Tibial nerve (tissue), 4 donors: ENCODE measurements around the gene RPL38. TPM values are rescaled to one million over a fixed set of nuclear protein-coding genes. Genes with fewer than 3 reads are reported as not detected.

Experiments used
- DNase-seq, 2 donors: peaks; one replicate each; pipeline ENCODE4 v3.0.0-alpha.2; 2019; ENCODE audit warnings: low spot score in 2 of 2
- H3K27ac ChIP-seq, 4 donors: fragments of 200-600 bp; sonication (generic) in 3 of 4; one replicate each; pipeline ENCODE4 v1.5.1; 2017 to 2019; ENCODE audit warnings: mild to moderate bottlenecking in 1 of 4
- H3K27me3 ChIP-seq, 2 donors: fragments of 200-600 bp; sonication (generic) in 1 of 2; one replicate each; pipeline versions ENCODE4 v1.5.1 to v1.6.0; 2017 to 2019
- H3K36me3 ChIP-seq, 3 donors: fragments of 200-600 bp; sonication (generic); one replicate each; pipeline ENCODE4 v1.5.1; 2018 to 2019
- H3K4me1 ChIP-seq, 4 donors: fragments of 200-600 bp; sonication (generic) in 3 of 4; one replicate each; pipeline ENCODE4 v1.5.1; 2017 to 2019
- H3K4me3 ChIP-seq, 4 donors: fragments of 200-600 bp; sonication (generic) in 3 of 4; one replicate each; pipeline ENCODE4 v1.5.1; 2017 to 2019; ENCODE audit warnings: mild to moderate bottlenecking in 1 of 4, moderate library complexity in 1 of 4
- H3K9me3 ChIP-seq, 4 donors: fragments of 200-600 bp; sonication (generic) in 3 of 4; one replicate each; pipeline ENCODE4 v1.5.1; 2017 to 2019
- EP300 ChIP-seq, 2 donors: sonication (generic); formaldehyde crosslinking; IDR thresholded peaks; one replicate each; pipeline ENCODE4 v1.6.1; 2017; ENCODE audit warnings: antibody characterized with exemption in 2 of 2, mild to moderate bottlenecking in 1 of 2
- POLR2A ChIP-seq, 2 donors: fragments of 450-650 bp; IDR thresholded peaks; one replicate each; pipeline ENCODE4 v1.6.1; 2017; ENCODE audit warnings: antibody characterized with exemption in 2 of 2, mild to moderate bottlenecking in 2 of 2, moderate library complexity in 2 of 2
- WGBS, 2 donors: methylation state at CpG; one replicate each; pipeline ENCODE4 v1.1.5; 2018; 5-methylcytosine and 5-hydroxymethylcytosine counted together
- total RNA-seq, 4 donors: library from RNA; depleted of rRNA; stranded (reverse); fragments of >200 nt; gene quantifications; one replicate each; pipeline ENCODE4 v1.1.0, GENCODE V29; 2016
- TF ChIP-seq, protein P1 (sequence below), 5 experiments: fragments of 200-600 bp in 3 of 5; fragments of 450-650 bp in 2 of 5; sonication (generic) in 3 of 5; IDR thresholded peaks; one replicate each; pipeline ENCODE4 v1.5.1; 2016 to 2019; ENCODE audit warnings: antibody characterized with exemption in 5 of 5, mild to moderate bottlenecking in 3 of 5, moderate library complexity in 2 of 5

Gene RPL38
- total RNA-seq, 4 donors from 2014 or later, result 284 to 366 (median 363) TPM

DNA sequence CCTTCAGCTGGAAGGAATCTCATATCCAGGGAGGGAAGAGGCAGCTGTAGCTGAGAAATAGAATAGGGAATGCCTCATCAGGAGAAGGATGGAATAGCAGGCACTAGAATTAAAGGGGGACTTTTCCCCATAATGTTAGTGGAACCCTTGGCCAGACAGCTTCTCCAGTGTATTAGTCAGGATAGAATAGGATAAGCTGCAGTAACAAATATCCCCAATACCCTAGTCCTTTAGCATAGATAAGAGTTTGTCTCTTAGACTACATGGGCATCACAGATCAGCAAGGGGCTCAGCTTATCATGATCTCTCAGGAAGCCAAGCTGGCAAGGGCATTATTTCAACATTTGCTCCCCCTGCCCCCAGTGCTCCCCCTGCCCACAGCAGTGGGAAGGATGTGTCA is 44.7 kb upstream of the RPL38 start:
- Histone ChIP-seq H3K36me3 (no peaks in the 10 kb centered on the region), H3K27me3 (no peaks in the 10 kb centered on the region), H3K27ac (no peak overlapping the region)

DNA sequence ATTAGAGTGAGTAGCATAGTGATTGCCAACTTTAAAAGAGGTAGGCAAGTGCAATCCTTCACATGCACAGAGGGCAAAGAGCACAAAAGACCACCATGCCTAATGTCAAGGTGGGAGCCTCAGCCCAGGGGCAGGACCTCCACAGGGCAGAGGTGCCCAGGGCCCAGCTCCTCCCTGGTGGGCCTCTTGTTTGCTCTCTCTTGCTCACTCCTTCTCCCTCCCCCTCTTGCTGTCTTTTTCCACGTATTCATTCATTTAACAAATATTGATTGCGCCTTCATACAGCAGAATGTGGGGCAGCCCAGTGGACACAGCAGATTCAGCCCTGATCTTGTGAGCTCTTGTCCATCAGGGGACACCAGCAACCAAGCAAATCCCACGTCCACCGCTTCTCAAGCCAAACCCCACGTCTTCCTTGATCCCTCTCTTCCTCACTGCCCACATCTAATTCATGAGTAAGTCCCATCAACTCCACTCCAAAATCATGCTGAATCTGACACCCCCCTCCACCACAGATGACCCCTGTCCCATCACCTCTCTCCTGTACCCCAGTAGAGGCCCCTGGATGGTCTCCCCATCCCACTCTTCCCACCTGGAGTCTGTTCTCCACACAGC is 44.1 kb upstream of the RPL38 start:
- whole genome bisulfite sequencing, 2 donors, result 91 to 92% methylated on average over 5 of the region's 5 CpGs

More for the DNA sequence above, 44.7 kb upstream of the RPL38 start:
- DNase-seq, result no peak
- no peaks in the 10 kb centered on the region for H3K4me1 ChIP-seq
- TF ChIP-seq EP300 (IDR thresholded peaks at IDR 0.05) (no peak), POLR2A (IDR thresholded peaks at IDR 0.05) (no peak)
- TF ChIP-seq, protein P1, sequence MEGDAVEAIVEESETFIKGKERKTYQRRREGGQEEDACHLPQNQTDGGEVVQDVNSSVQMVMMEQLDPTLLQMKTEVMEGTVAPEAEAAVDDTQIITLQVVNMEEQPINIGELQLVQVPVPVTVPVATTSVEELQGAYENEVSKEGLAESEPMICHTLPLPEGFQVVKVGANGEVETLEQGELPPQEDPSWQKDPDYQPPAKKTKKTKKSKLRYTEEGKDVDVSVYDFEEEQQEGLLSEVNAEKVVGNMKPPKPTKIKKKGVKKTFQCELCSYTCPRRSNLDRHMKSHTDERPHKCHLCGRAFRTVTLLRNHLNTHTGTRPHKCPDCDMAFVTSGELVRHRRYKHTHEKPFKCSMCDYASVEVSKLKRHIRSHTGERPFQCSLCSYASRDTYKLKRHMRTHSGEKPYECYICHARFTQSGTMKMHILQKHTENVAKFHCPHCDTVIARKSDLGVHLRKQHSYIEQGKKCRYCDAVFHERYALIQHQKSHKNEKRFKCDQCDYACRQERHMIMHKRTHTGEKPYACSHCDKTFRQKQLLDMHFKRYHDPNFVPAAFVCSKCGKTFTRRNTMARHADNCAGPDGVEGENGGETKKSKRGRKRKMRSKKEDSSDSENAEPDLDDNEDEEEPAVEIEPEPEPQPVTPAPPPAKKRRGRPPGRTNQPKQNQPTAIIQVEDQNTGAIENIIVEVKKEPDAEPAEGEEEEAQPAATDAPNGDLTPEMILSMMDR (IDR thresholded peaks at IDR 0.05), result no peak
- peaks cover 0 to 7% (median 0%) of the 10 kb centered on the region in 4 donors for H3K9me3 ChIP-seq
- no peak overlapping the region for H3K4me3 ChIP-seq

DNA sequence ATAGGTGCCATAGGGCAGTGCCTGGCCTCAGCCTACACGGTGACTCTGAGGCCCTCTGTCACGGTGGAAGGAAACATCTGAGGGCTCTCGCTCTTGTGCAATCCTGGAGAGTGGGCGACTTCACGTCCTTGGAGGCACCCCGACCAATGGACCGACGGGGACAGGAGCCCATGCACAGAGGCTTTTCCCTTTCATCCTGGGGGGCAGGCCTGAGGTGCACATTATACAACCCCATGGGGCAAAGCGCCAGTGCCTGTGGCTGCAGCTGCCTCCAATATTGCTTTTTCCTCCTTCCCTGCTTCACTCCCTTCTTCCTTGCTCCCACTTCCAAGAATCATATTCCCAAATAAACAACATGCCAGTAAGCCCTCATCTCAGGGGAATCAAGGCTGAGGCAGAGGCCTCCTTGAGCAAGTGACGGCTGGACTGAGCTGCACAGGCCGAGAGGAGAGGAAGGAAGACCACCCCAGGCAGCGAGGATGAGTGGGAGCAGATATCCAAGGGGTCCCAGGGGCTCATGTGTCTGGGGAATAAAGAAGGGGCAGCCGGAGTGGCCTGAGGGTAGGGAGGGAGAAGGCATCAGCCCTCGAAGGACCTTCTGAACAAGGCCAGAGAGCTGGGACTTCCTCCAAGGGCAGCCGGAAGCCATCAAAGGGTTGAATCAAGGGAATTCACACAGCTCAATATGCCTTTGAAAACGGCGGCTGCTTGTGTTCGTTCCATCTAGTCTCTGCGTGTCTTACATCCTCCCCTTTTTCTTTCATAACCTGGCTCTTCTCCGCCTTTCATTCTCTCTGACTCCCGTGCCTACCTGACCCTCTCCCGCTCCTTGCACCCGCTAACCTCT is 42.6 kb upstream of the RPL38 start:
- Histone ChIP-seq H3K27me3 (peaks cover 0 to 6% of the 10 kb centered on the region in 2 donors), H3K4me3 (no peak overlapping the region)
- no peak for DNase-seq

More for the DNA sequence above, 44.1 kb upstream of the RPL38 start:
- Histone ChIP-seq H3K27ac (no peak overlapping the region), H3K4me3 (no peak overlapping the region), H3K27me3 (peaks cover 0 to 2% of the 10 kb centered on the region in 2 donors), H3K9me3 (peaks cover 0 to 7% (median 0%) of the 10 kb centered on the region in 4 donors), H3K36me3 (no peaks in the 10 kb centered on the region), H3K4me1 (no peaks in the 10 kb centered on the region)
- TF ChIP-seq POLR2A (IDR thresholded peaks at IDR 0.05) (no peak), EP300 (IDR thresholded peaks at IDR 0.05) (no peak)
- TF ChIP-seq, protein P1 (IDR thresholded peaks at IDR 0.05), result no peak
- DNase-seq, result no peak

DNA sequence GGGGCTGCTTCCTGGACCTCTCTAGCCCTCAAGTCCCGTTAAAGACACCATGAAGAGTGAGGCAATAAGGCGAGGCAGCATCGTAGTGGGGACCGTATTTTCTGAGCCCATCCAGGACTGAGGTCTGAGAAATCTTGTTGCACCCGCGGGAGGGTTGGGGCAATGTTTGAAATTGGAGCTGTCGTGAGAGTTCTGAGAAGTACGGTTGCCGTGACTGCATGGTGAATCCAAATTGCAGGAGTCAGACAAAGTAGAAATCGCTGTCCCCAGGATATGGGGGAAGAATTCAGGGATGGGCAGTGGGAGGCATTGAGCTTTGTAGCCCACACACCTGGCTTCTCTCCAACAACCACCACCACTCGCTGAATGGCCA is 42.0 kb upstream of the RPL38 start:
- TF ChIP-seq, protein P1 (IDR thresholded peaks at IDR 0.05), result no peak
- TF ChIP-seq EP300 (IDR thresholded peaks at IDR 0.05) (no peak), POLR2A (IDR thresholded peaks at IDR 0.05) (no peak)
- 38 to 48% methylated on average over 11 of the region's 11 CpGs for WGBS, 2 donors
- Histone ChIP-seq H3K4me1 (no peaks in the 10 kb centered on the region), H3K36me3 (no peaks in the 10 kb centered on the region), H3K27ac (no peak overlapping the region), H3K27me3 (peaks cover 0 to 6% of the 10 kb centered on the region in 2 donors), H3K9me3 (peaks cover 0 to 10% (median 0%) of the 10 kb centered on the region in 4 donors), H3K4me3 (no peak overlapping the region)
- DNase-seq, result no peak

More for the DNA sequence above, 42.6 kb upstream of the RPL38 start:
- Histone ChIP-seq H3K9me3 (peaks cover 0 to 7% (median 0%) of the 10 kb centered on the region in 4 donors), H3K36me3 (no peaks in the 10 kb centered on the region), H3K27ac (no peak overlapping the region), H3K4me1 (no peaks in the 10 kb centered on the region)
- TF ChIP-seq EP300 (IDR thresholded peaks at IDR 0.05) (no peak), POLR2A (IDR thresholded peaks at IDR 0.05) (no peak)
- TF ChIP-seq, protein P1 (IDR thresholded peaks at IDR 0.05), result no peak
- WGBS, 2 donors, result 55 to 57% methylated on average over 22 to 23 of the region's 23 CpGs

DNA sequence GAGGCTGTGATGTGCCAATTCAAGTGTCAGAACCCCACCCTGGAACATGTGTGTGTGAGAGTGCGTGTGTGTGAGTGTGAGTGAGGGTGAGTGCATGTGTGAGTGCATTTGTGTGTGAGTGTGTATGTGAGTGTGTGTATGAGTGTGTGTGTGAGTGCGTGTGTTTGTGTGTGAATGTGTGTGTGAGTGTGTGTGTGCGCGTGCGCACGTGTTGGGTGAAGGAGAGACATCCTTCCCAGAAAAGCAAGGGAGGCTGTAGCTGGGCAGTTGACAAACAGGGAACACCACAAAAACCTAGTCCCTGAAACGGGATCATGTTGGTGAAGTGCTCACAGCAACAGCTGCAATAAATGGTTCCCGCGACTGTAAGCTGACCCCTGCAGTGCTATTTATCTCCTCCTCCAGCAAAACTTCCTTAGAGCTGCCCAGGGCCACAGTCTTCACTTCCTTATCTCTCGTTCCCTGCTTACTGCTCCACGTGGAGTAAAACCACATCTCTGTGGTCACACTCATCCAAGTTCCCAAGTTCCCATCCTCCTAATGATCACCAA is 40.1 kb upstream of the RPL38 start:
- Histone ChIP-seq H3K9me3 (peaks cover 0 to 10% (median 0%) of the 10 kb centered on the region in 4 donors), H3K27me3 (peaks cover 0 to 6% of the 10 kb centered on the region in 2 donors), H3K27ac (no peak overlapping the region), H3K36me3 (no peaks in the 10 kb centered on the region), H3K4me3 (no peak overlapping the region), H3K4me1 (no peaks in the 10 kb centered on the region)
- WGBS, 2 donors, result 49 to 61% methylated on average over 11 of the region's 11 CpGs
- DNase-seq, result no peak
- no peak for TF ChIP-seq POLR2A (IDR thresholded peaks at IDR 0.05)
- TF ChIP-seq, protein P1 (IDR thresholded peaks at IDR 0.05), result no peak
- TF ChIP-seq EP300 (IDR thresholded peaks at IDR 0.05), result no peak
